Left ventricle myocardium inferior (tissue), 1 donor: ENCODE results near the gene IFT20. TPM values are rescaled to one million over a fixed set of nuclear protein-coding genes. Genes with fewer than 3 reads are reported as not detected.

ENCODE experiments used
- DNase-seq: peaks from one replicate; pipeline ENCODE4 v3.0.0-alpha.2; 2020
- H3K27ac ChIP-seq: fragments of 200-600 bp; replicated peaks from 2 replicates; pipeline ENCODE4 v1.8.0; 2021
- H3K27me3 ChIP-seq: fragments of 200-600 bp; 2 replicates; pipeline ENCODE4 v1.8.0; 2021; ENCODE audit warnings: low read depth
- H3K36me3 ChIP-seq: fragments of 200-600 bp; 2 replicates; pipeline ENCODE4 v1.8.0; 2021
- H3K4me1 ChIP-seq: fragments of 200-600 bp; 2 replicates; pipeline ENCODE4 v1.8.0; 2021
- H3K4me3 ChIP-seq: fragments of 200-600 bp; 2 replicates; pipeline ENCODE4 v1.8.0; 2021; ENCODE audit warnings: mild to moderate bottlenecking, moderate library complexity
- H3K9me3 ChIP-seq: fragments of 200-600 bp; replicated peaks from 2 replicates; pipeline ENCODE4 v1.8.0; 2021
- intact Hi-C: fragments of 100-400 bp; cut with micrococcal nuclease; formaldehyde crosslinking; loops from one replicate; pipeline ENCODE4 v1.11.0; 2022
- long read RNA-seq: library from polyadenylated mRNA; unstranded; transcript quantifications from one replicate; pipeline ENCODE4 v2.0.0, GENCODE V29; 2021
- total RNA-seq: library from RNA; stranded (reverse); fragmentation: NEBNext Ultra II Directional; extraction: Animal tissue kit (Norgen Biotek cat#: 25700); gene quantifications from one replicate; pipeline ENCODE4 v1.2.1, GENCODE V29; 2021
- TF ChIP-seq, protein P1 (sequence below): fragments of 200-600 bp; IDR thresholded peaks from 2 replicates; pipeline ENCODE4 v1.8.0; 2021; ENCODE audit warnings: antibody characterized with exemption, mild to moderate bottlenecking, borderline replicate concordance
- donor health status: DM: no; HTN: yes; CAD: no; lungs with severe emphysema.

Gene IFT20, protein sequence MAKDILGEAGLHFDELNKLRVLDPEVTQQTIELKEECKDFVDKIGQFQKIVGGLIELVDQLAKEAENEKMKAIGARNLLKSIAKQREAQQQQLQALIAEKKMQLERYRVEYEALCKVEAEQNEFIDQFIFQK
- total RNA-seq = 14.3 TPM
- long read RNA-seq, partial matches to known transcripts = 0 of 11 reads
- long read RNA-seq, other reads (novel, unspliced or antisense) = 1 of 11 reads

DNA sequence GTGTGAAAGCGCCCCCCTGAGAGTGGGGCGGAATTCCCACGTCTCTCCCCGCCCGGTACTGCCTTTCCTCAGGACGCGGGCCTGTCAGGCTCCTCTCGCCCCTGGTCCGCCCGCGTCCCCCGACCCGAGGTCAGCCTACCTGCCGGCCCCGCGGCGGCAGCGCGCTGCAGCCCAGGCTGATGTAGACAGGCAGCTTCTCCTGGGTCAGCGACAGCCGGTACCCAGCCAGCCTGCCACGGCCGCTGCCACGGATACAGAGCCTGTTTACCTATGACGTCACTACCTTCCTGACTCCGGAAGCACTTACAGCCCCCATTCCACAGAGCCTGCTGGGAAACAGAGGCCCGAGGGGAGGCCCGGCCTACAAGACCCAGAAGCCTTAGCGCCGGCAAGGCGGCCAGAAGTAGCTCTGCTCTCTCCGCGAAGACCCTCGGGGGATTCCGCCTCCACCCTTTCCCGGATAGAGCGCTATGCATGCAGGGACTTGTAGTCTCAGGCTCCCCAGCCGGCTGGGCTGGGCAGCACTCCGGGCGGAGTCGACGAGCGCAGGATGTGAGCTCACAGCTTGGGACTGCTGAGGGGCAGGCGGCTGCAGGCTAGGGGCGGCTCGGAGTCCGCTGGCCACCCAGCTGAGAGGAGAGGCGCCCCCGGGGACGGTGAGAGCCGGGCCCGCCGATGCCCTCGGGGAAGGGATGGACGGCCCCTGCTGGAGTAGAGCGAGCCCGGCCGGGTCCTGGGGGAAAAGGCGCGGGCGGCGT lies at the start of gene IFT20, which contains the start of gene TNFAIP1:
TSS of gene IFT20 (minus strand) at position 272 of the 758 bp plus-strand sequence. CDS start 3,487 bp downstream, outside the sequence.
TSS of gene TNFAIP1 (plus strand) at position 561 of the 758 bp plus-strand sequence. CDS start 3,761 bp downstream, outside the sequence.
- H3K4me3 ChIP-seq = peak within 1 kb of the TSS; percentile 90
- intact Hi-C loops = no loop called here

DNA sequence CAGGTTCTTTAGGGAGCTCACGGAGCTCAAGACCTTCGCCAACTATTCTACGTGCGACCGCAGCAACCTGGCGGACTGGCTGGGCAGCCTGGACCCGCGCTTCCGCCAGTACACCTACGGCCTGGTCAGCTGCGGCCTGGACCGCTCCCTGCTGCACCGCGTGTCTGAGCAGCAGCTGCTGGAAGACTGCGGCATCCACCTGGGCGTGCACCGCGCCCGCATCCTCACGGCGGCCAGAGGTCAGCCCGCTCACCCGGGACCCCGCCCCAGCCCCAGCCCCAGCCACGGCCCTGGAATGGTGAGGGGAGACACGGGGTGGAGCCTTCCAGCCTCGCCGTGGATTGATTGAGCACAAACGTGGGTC lies 49.7 kb upstream of the IFT20 start:
- Histone ChIP-seq H3K27me3 (no peaks in the 10 kb centered on the region), H3K9me3 (no peaks in the 10 kb centered on the region), H3K4me1 (peaks cover 26% of the 10 kb centered on the region), H3K4me3 (peak overlapping the region; percentile 67), H3K36me3 (peaks cover 27% of the 10 kb centered on the region), H3K27ac (no peak overlapping the region)
- no peak for DNase-seq
- intact Hi-C loops = no loop called here
- TF ChIP-seq, protein P1, sequence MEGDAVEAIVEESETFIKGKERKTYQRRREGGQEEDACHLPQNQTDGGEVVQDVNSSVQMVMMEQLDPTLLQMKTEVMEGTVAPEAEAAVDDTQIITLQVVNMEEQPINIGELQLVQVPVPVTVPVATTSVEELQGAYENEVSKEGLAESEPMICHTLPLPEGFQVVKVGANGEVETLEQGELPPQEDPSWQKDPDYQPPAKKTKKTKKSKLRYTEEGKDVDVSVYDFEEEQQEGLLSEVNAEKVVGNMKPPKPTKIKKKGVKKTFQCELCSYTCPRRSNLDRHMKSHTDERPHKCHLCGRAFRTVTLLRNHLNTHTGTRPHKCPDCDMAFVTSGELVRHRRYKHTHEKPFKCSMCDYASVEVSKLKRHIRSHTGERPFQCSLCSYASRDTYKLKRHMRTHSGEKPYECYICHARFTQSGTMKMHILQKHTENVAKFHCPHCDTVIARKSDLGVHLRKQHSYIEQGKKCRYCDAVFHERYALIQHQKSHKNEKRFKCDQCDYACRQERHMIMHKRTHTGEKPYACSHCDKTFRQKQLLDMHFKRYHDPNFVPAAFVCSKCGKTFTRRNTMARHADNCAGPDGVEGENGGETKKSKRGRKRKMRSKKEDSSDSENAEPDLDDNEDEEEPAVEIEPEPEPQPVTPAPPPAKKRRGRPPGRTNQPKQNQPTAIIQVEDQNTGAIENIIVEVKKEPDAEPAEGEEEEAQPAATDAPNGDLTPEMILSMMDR = no peak

More for the DNA sequence above, at the start of gene IFT20, which contains the start of gene TNFAIP1:
- DNase-seq = peak; percentile 99
- peaks cover 32% of the 10 kb centered on the region for H3K36me3 ChIP-seq
- H3K4me1 ChIP-seq = peaks cover 71% of the 10 kb centered on the region
- TF ChIP-seq, protein P1 = no peak
- H3K27ac ChIP-seq = peak within 1 kb of the TSS; percentile 98
- H3K27me3 ChIP-seq = no peaks in the 10 kb centered on the region
- no peaks in the 10 kb centered on the region for H3K9me3 ChIP-seq

DNA sequence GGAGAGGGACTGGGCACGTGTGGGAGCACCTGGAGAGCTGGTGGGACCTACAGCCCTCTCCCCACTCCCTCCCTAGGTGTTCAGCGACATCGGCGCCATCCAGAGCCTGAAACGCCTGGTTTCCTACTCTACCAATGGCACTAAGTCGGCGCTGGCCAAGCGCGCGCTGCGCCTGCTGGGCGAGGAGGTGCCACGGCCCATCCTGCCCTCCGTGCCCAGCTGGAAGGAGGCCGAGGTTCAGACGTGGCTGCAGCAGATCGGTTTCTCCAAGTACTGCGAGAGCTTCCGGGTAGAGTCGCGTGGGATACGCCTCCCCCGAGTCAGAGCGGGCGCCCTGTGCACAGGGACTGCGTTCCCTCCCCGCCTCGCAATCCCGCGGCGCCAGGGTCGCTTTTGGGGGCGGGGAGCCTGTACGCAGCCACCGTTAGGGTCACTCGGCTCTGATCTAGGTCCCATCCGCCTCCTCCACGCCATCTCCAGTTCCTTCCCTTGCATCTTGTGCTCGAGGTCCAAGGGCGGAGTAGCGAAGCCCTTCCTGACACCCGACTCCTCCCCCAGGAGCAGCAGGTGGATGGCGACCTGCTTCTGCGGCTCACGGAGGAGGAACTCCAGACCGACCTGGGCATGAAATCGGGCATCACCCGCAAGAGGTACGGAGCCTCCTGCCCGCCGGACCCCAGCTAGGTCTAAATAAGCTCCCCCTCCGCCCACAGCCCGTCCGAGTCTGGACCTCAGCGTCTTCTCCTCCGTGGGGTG lies 49.2 kb upstream of the IFT20 start:
- intact Hi-C loops = no loop called here
- Histone ChIP-seq H3K9me3 (no peaks in the 10 kb centered on the region), H3K4me1 (peaks cover 26% of the 10 kb centered on the region), H3K4me3 (peak overlapping the region; percentile 67), H3K36me3 (peaks cover 22% of the 10 kb centered on the region), H3K27me3 (no peaks in the 10 kb centered on the region), H3K27ac (no peak overlapping the region)
- peak; percentile 49 for DNase-seq
- TF ChIP-seq, protein P1 = no peak

DNA sequence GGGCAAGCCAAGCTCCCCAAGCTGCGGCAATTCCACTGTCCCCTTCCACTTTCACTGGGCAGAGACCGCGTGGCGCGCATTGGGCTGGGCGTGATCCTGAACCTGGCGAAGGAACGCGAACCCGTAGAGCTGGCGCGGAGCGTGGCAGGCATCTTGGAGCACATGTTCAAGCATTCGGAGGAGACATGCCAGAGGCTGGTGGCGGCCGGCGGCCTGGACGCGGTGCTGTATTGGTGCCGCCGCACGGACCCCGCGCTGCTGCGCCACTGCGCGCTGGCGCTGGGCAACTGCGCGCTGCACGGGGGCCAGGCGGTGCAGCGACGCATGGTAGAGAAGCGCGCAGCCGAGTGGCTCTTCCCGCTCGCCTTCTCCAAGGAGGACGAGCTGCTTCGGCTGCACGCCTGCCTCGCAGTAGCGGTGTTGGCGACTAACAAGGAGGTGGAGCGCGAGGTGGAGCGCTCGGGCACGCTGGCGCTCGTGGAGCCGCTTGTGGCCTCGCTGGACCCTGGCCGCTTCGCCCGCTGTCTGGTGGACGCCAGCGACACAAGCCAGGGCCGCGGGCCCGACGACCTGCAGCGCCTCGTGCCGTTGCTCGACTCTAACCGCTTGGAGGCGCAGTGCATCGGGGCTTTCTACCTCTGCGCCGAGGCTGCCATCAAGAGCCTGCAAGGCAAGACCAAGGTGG lies 46.0 kb upstream of the IFT20 start:
- H3K4me1 ChIP-seq = peaks cover 26% of the 10 kb centered on the region
- intact Hi-C loops = no loop called here
- no peak for DNase-seq
- H3K4me3 ChIP-seq = peak overlapping the region; percentile 52
- TF ChIP-seq, protein P1 = peak; percentile 16
- H3K9me3 ChIP-seq = no peaks in the 10 kb centered on the region
- no peak overlapping the region for H3K27ac ChIP-seq
- no peaks in the 10 kb centered on the region for H3K27me3 ChIP-seq
- H3K36me3 ChIP-seq = no peaks in the 10 kb centered on the region
